ENCODE results near the gene FAR2. TPM values are rescaled to one million over a fixed set of nuclear protein-coding genes. Genes with fewer than 3 reads are reported as not detected.

FAR2 gene
- total RNA-seq, 1 experiment from 2014 or later, result 6.6 TPM

GRCh38 chr12:29291226-29291625 is 142.1 kb downstream of the FAR2 start:
- no peaks in the 10 kb centered on the region for H3K4me1 Mint-ChIP-seq (ENCODE audit: low read depth, unreplicated experiment)
- POLR2A ChIA-PET, result no interaction called here
- H3K36me3 Mint-ChIP-seq (ENCODE audit: insufficient read depth, unreplicated experiment), result no peaks in the 10 kb centered on the region
- peaks cover 21% of the 10 kb centered on the region for H3K9me3 Mint-ChIP-seq (ENCODE audit: unreplicated experiment)
- DNase-seq, result no peak
- CTCF ChIA-PET, result no interaction called here
- Histone ChIP-seq H3K27me3 (replicated peaks; ENCODE audit: control insufficient read depth, insufficient read depth, low read length) (no peaks in the 10 kb centered on the region), H3K36me3 (ENCODE audit: control insufficient read depth, insufficient read depth, low read length) (no peaks in the 10 kb centered on the region), H3K4me3 (ENCODE audit: low read depth, low read length) (no peak overlapping the region), H3K4me1 (no peaks in the 10 kb centered on the region), H3K9me3 (no peaks in the 10 kb centered on the region)
- no peak overlapping the region for H3K27ac Mint-ChIP-seq (ENCODE audit: unreplicated experiment)
- no peak for TF ChIP-seq CTCF (IDR thresholded peaks at IDR 0.05; ENCODE audit: insufficient read depth in 1 of 2, low read depth in 1 of 2, low read length in 1 of 2, severe bottlenecking in 1 of 2, unreplicated experiment in 1 of 2)
- no peak overlapping the region for H3K4me3 Mint-ChIP-seq (ENCODE audit: unreplicated experiment)
- intact Hi-C loops (cut with micrococcal nuclease; ENCODE audit: unreplicated experiment), result no loop called here
- BruUV-seq (replicated peaks), result no TSS peak
- H3K27me3 Mint-ChIP-seq (ENCODE audit: insufficient read depth, unreplicated experiment), result no peaks in the 10 kb centered on the region

GRCh38 chr12:29299633-29300032 is 150.6 kb downstream of the FAR2 start:
- peaks cover 19% of the 10 kb centered on the region for H3K4me1 ChIP-seq
- no peak overlapping the region for H3K4me3 Mint-ChIP-seq (ENCODE audit: unreplicated experiment)
- no peak overlapping the region for H3K27ac Mint-ChIP-seq (ENCODE audit: unreplicated experiment)
- POLR2A ChIA-PET, result no interaction called here
- no peak for TF ChIP-seq CTCF (IDR thresholded peaks at IDR 0.05; ENCODE audit: insufficient read depth in 1 of 2, low read depth in 1 of 2, low read length in 1 of 2, severe bottlenecking in 1 of 2, unreplicated experiment in 1 of 2)
- intact Hi-C loops (cut with micrococcal nuclease; ENCODE audit: unreplicated experiment), result loop anchor here (5.0 kb wide), 1 partner anchor 72 kb away; no protein-coding TSS in a partner anchor
- H3K27me3 Mint-ChIP-seq (ENCODE audit: insufficient read depth, unreplicated experiment), result no peaks in the 10 kb centered on the region
- no peaks in the 10 kb centered on the region for H3K36me3 ChIP-seq (ENCODE audit: control insufficient read depth, insufficient read depth, low read length)
- no peaks in the 10 kb centered on the region for H3K9me3 ChIP-seq
- BruUV-seq (replicated peaks), result no TSS peak
- no peaks in the 10 kb centered on the region for H3K9me3 Mint-ChIP-seq (ENCODE audit: unreplicated experiment)
- CTCF ChIA-PET, result no interaction called here
- H3K36me3 Mint-ChIP-seq (ENCODE audit: insufficient read depth, unreplicated experiment), result no peaks in the 10 kb centered on the region
- peaks cover 11% of the 10 kb centered on the region for H3K4me1 Mint-ChIP-seq (ENCODE audit: low read depth, unreplicated experiment)
- no peak for DNase-seq
- no peak overlapping the region for H3K4me3 ChIP-seq (ENCODE audit: low read depth, low read length)
- no peaks in the 10 kb centered on the region for H3K27me3 ChIP-seq (replicated peaks; ENCODE audit: control insufficient read depth, insufficient read depth, low read length)

GRCh38 chr12:29301114-29301513 is 152.0 kb downstream of the FAR2 start:
- Mint-ChIP-seq H3K27ac (ENCODE audit: unreplicated experiment) (no peak overlapping the region), H3K27me3 (ENCODE audit: insufficient read depth, unreplicated experiment) (no peaks in the 10 kb centered on the region), H3K9me3 (ENCODE audit: unreplicated experiment) (no peaks in the 10 kb centered on the region), H3K4me1 (ENCODE audit: low read depth, unreplicated experiment) (peaks cover 11% of the 10 kb centered on the region), H3K4me3 (ENCODE audit: unreplicated experiment) (no peak overlapping the region), H3K36me3 (ENCODE audit: insufficient read depth, unreplicated experiment) (no peaks in the 10 kb centered on the region)
- CTCF ChIA-PET, result no interaction called here
- DNase-seq, result no peak
- POLR2A ChIA-PET, result no interaction called here
- no peaks in the 10 kb centered on the region for H3K9me3 ChIP-seq
- no peaks in the 10 kb centered on the region for H3K27me3 ChIP-seq (replicated peaks; ENCODE audit: control insufficient read depth, insufficient read depth, low read length)
- no peak overlapping the region for H3K4me3 ChIP-seq (ENCODE audit: low read depth, low read length)
- TF ChIP-seq CTCF (IDR thresholded peaks at IDR 0.05; ENCODE audit: insufficient read depth in 1 of 2, low read depth in 1 of 2, low read length in 1 of 2, severe bottlenecking in 1 of 2, unreplicated experiment in 1 of 2), result no peak
- BruUV-seq (replicated peaks), result no TSS peak
- H3K4me1 ChIP-seq, result peaks cover 20% of the 10 kb centered on the region
- H3K36me3 ChIP-seq (ENCODE audit: control insufficient read depth, insufficient read depth, low read length), result no peaks in the 10 kb centered on the region
- intact Hi-C loops (cut with micrococcal nuclease; ENCODE audit: unreplicated experiment), result loop anchor here (5.0 kb wide), 1 partner anchor 74 kb away; no protein-coding TSS in a partner anchor
